NCI-H1092 (cell line): ENCODE data around the gene TMEM144.
"Not testable (repeated sequence)": the region's sequence is repeated elsewhere in the genome, so short reads cannot be mapped to it uniquely, and the experiment has no call there.

ENCODE experiments used
- DNase-seq: peaks from one replicate; lab custom pipeline; 2025; lab: John Stamatoyannopoulos, UW

The TMEM144 gene

DNA sequence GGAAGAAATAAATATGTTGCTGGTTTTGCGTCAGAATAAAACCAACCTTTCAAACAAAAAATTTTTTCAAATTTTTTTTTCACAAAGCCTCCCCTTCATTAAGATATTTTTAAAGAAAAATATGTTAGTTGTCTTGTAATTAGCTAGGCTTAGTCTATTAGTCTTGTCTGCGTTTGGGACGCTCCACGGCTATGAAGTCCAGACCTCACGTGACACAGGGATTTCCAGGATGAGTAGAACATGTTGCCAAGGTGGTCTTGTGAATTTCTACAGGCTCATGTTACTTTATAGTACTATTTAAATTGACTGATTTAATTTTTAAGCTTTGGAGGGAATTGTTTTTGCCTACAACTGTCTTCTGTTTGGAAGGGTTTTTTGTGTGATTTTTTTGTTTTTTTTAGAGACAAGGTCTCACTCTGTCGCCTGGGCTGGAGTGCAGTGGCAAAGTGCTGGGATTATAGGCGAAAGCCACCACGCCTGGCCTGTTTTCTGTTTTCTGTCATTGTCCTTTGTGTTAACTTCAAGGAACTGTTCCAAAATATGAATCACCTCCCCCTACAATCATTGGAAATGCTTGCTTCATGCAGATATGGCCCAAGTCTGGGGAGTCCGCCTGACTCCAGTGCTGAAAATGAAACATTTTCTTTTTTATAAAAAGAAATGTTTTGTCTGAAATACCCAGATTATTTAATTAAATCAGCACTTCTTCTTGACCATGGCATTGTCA, 26.2 kb downstream of the TMEM144 start:
- DNase-seq = no peak

DNA sequence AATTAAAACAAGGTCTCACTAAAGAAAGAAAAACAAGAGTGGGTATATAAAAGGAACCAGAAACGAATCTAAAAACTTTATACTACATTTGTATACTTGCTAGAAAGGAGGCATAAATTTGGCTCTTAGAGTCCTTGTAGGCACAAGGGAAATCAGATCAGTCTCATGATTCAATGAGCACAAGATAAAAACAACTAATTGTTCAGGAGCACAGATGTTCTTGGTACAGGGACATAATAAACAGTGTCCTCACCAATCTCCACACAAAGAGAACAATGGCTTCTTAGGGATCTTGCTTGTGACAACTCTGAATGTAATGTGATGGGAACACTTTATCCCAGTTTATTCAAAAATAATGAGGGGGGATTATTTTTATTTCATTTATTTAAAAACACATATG, 28.3 kb downstream of the TMEM144 start:
- no peak for DNase-seq

DNA sequence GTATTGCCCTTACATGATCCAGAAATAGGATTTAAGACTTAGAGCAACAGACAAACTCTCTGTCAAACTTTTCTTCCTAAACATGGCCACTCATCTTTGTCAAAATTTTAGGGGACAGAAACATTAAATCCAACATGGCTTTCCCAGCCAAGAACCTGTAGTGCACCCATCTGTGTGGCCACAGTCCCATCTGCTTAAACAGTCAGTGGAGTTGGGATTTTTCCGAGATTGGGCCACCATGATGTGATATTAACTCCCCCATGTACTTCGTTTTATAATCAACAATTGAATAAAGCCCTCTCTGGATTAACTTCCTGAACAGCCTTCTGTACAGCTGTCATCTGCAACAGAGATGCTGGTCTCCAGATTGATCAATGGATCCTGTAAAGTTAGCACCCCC, 28.9 kb downstream of the TMEM144 start:
- no peak for DNase-seq

DNA sequence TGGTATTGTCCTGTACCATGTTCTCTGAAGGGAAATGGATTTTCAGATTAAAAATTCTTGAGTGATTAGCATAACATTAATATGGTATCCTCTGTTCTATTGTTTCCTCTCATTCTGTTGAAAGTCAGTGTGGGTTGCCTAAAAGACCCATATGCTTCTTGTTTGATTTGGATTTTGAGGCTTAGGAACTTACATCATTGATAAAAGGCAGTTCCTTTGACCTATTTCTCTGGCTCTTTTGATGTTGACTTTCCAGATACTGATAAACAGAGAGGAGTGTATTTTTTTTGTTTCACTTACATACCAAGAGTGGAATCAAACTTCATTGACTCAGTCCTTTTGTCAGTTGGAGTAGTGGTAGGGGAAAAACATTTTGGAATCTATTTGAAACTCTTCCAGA, 32.8 kb downstream of the TMEM144 start:
- DNase-seq = no peak

DNA sequence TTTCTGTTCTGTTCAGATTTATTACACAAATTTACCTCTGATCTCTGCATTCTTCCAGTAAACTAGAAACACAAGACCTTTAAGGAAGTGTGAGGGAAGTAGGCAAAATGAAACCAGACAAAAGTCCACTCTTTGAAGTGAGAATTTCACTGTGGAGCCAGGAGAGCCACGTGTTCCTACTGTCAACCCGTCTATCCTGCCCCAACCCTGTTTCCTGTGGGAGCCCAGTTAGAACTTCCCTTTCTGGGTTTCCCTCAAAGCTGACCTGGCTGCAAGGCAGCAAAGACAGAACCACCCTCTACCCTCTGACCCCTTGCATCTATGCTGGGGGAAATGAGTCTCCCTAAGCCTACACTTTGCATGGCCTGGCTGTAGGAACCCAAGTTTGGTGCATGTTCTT, 40.0 kb downstream of the TMEM144 start:
- DNase-seq = no peak

DNA sequence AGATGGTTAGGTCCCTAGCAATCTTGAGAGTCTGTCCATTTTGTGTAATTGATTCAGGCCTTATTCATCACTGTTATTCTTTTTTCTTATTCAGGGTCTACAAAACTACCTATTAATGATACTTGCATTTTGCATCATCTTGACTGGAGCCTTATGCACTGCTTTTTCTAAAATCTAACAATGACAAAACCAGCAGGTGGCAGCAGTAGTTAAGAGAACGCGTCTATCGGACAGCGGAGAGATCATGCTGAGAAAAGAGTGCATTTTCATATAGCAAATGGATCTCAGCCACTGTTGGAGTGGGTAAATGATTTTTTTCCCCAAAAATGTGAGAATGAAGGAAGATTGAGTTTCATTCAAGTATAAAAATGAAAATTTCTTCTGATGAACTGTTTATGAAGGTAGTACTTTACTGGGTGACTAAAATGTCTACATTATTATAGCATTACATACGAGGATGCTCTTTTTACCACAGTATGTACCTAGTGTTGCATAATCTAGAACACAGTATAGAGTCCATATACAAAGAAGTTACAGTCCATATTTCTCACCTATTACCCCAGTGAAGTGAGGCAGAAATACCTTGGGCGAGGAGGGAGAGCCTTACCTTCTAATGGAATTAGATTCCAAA, 43.2 kb downstream of the TMEM144 start:
- peak; percentile 47 for DNase-seq

DNA sequence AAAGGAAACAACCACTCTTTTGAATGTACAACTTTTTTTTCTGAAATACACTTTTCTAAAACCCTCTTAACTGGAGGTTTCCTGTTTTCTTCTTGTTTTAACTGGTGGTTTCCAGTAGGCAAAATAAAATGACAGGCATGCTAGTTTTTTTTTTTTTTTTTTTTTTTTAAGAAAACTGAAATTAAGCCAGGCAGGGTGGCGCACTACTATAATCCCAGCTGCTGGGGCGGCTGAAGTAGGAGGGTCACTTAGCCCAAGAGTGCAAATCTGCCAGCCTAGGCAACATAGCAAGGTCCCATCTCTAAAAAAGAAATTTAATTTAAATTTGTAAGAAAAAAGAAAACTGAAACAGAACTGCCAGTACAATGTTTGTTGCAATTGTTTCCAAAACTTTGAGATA, 44.0 kb downstream of the TMEM144 start:
- no peak for DNase-seq

DNA sequence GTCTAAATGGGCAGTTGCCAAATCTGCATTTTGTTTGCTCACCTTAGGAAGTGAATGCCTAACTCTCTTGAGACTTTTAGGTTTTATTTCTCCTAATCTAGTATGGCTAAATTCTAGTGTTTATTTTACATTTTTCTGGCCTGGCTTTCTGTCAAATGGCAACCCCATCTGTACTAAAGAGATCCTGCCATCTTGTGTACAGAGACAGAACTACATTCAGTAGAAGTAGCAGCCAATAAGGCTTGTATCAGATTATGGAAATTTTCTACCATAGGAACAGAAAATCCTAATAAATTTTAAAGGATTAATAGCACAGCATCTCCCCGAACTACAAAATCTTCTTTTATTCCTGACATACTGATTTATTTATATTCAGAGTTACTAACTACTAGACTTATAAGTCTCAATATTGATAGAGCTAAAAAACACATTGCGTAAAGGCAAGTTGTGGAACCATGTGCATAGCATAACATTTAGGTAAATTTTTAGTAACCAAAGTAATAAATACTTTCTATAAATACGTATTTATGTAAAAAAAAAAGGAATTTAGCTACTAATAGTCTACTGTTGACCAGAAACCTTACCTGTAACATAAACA, 45.5 kb downstream of the TMEM144 start:
- DNase-seq = no peak

DNA sequence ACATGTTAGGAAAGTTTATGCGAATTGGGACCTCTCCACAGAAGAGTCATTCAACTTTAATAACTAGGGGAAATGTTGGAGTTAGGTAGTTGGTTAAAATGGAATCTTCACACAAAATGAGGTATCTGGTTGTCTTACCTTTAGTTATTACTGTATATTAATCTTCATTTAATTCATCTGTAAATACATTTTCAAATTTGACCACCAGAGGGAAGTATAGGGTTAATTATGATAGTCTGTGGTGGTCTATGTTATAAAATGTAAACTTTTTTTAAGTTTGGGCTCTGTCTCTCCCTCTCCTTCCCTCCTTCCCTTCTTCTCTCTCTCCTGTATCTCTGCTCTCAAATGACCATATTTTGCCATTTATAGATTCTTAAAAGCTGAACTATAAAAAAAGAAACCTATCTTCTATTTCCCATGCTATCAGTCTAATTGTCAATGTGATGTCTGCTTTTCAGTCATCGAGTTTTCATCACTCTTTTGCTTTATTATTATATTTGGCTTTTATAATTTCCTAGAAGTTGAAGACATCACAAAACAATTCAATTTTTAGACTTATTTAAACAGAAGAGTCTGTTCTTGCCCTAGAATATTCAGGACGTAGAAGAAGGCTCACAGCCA, 49.8 kb downstream of the TMEM144 start:
- no peak for DNase-seq

DNA sequence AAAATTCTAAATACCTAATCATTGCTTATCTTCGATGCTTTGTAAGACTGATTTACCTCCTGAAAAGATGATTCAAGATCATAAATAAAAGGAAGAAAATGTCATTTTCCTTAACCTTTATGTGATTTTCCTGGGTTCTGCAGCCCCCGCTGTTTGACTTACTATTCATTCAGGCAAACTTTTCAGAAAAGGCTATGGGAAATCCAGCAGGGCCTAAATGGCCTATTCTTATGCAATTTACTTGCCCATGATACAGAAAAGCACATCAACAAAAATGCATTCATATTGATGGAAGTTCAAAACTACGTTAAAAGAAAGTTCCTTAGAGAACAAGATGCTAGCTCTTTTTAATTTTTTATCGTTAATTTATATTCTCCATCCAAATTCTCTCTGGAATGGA, 51.2 kb downstream of the TMEM144 start:
- no peak for DNase-seq

DNA sequence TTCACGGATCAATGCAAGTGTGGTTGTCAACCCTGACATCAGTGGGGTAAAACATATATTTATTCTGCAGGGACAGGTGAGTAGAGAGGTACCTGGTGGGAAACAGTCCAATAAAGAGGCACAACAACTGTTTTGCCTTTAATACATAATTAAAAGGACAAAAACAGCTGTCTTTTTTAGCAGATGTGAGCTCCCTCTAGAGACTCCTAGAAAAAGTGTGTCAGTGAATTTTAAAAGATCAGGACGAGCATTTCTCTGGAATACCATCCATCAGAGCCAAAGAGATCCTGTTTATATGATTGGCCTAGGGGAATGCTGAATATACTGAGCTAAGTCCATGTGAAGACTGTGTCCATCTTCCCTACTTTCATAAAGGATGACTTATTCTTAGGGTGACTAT, 58.3 kb downstream of the TMEM144 start:
- DNase-seq = no peak

DNA sequence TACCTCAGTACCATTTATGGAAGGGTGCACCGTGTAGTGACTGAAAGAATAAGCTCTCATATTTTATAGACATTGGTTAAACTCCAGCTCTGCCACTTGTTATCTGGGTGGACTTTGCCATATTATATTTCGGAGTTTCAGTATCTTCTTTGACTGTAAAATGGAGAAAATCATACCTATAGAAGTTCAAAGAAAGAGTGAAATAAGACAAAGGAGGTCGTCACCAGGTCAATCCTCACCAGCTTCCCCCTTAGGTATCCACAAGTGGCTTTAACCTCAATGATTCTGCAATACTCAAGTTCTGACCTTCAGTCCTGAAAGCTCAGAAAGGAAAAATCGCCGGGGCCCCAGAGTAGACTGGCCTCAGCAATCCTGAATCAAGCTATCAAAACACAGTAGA, 64.3 kb downstream of the TMEM144 start:
- DNase-seq = no peak

DNA sequence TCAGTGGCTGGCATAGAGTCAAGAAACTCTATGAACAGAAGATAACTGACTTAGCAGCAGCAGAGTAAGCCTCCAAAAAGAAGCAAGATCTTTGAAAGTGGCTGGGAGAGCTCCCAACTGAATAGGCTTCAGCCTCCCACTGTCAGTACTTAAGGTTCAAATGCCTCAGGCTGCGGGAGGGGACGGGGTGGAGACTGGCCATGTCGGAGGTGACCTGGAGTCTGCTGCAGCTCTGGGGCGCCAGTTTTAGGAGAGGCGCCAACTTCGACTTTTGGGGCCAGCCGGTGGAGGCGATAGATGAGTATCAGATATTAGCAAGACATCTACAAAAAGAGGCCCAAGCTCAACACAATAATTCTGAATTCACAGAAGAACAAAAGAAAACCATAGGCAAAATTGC, 67.3 kb downstream of the TMEM144 start:
- DNase-seq = no peak

DNA sequence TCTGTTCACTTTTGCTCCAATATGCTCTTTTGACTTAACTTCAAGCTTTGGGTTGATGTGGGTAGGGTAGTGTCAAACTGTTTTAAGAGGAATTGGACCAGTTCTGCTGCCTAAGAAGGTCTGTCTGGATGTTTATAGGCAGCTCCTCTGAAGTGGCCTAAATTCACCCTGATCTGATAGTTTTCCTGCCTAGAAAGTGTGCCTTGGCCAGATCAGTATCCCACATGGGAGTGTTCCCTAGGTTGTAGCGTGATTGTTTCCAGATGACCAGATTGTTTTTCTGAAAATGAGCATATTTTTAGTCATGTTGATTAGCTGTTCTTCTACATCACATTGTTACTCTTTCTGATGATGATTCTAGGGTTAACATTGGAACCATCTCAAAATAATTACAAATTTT, 68.8 kb downstream of the TMEM144 start:
- not testable (repeated sequence) for DNase-seq

DNA sequence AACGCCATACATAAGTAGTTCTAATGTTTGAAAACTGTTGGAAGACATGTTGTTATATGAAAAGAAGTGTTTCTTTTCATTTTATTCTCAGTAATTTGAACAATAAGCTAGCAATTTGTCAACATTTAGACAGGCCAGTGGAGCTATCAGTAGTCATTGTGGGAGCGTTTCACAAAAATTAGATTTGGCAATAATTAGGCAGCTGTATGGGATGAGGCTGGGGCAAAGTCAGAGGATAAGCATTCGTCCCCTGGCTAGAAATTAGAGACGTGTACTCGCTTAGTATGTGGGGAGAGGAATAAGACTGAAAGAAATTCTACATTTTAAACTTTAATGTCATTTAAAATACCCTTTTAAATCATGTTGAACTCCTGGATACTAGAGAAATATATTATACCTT, 70.6 kb downstream of the TMEM144 start:
- no peak for DNase-seq

DNA sequence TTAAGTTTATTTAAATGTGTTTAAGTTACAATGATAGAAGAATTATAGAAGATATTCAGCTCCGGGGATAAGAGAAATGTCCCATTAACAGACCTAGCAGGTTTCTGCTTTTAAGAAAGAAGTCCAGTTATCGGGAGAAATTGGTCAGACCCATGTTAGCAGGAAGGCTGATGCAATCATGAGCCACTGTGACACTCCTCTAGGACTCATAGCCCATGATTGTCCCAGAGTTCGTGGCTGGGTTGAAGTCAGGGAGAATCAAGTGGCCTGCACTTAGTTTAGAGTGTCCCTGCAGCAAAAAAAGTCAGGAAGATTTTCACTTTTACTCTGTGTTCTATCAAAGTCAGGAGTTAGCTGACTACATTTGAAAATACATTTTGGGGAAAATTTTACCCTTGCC, 72.0 kb downstream of the TMEM144 start:
- DNase-seq = no peak

DNA sequence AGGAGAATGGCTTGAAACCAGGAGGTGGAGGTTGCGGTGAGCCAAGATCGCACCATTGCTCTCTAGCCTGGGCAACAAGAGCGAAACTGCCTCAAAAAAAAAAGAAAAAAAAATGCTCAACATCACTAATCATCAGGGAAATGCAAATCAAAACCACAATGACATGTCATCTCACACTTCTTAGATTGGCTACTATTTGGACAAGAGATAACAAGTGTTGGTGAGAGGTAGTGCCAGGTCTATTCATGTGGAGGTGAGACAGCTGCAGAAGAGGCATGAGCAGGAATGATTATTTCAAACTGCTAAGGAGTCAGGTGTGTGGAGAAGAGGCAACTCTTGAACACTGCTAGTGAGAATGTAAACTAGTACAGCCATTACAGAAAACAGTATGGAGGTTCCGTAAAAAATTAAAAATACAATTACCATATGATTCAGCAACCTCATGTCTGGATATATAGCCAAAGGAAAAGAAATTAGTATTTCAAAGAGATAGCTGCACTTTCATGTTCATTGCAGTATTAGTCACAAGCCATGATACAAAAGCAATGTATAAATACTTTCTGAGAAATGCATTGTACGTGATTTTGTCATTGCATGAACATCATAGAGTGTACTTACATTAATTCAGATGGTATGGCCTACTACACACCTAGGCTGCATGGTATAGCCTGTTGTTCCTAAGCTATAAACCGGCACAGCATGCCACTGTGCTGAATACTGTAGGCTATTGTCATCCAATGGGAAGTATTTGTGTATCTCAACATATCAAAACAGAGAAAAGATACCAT, 75.3 kb downstream of the TMEM144 start:
- DNase-seq = no peak

DNA sequence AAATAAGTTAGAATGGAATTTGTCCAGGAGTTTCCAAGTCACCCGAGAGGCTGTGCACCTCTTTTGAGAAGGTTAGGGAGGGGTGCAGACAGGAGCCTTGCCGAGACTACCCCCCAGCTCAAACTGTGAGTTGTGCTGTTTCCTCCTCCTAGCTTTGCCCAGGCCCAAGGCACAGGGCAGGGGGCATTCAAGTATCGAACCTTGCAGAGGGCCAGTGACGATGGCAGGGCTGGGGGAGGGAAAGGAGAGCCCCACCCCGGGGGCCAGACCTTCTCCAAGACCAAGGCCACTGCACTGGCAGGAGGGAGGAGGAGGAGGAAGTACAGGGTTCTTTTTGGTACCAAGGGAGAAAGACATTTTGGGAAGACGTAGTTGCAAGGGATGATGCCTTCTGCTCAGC, 80.6 kb downstream of the TMEM144 start:
- no peak for DNase-seq

DNA sequence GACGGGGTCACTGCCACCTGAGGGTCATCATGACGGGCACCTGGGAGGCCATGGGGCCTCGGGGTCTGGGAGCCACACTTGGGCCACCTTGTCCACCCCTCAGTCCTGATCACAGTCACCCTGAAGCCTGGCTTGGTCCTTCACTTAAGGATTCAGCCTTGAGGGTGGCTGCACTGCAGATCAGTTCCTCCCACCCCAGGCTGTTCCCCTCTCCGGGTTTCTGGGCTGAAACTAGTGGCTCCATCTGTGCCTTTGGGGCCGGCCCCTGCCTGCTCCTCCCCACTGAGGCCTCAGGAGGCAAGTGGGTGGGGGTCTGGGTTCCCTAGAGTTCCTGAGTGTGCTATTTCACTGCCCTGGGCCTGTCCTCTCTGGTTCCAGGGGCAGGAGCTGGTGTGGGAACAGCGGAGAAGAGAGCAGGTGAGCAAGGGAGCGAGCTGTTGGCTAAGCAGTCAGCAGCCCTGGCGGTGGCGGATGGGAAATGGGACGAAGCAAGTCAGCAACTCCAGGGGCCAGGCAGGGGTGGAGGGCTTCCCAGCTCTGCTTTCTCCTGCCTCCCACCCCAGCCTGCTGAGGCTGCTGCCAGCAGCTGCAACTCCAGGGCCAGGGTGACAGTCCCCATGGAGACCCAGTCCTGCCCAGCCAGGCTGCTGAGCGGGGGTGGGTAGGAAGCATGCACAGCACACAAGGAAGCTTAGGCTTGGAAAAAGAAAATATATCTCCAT, 81.2 kb downstream of the TMEM144 start:
- no peak for DNase-seq

DNA sequence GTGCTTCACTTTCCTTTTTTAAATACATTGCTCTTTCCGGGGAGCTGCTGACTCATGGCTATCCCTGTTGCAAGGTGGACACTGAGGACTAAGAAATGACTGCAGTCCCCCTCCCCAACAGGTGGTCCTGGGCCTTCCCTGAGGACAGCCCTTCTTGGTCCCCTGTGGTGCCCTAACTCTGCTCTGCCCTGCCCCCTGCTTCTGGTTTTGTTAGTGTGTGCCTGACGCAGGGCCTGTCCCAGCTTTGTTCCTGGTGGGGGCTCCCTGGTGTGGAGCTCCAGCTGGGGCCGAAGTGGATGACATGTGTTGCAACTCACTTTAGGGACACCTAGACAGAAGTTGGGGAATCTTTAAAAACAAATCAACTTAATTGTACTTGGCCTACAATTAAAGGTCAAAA, 81.9 kb downstream of the TMEM144 start:
- DNase-seq = no peak

DNA sequence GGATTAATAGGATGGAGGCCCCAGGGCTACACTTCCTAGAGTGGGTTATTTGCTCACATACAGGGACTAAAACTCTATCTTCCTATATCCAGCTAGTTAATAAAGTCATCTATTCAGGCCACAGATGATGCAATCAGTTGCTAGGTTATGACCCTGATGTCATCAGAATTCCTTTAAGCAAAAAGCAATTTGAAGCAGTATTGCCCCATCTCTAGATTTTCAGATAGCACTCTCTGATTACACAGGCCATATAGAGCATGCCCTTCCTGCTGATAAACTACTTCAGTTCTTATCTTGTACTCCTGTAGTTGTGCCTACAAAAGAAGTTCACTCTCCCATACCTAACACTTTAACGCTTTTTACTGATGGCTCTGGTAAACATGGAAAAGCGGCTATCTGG, 84.8 kb downstream of the TMEM144 start:
- DNase-seq = no peak

DNA sequence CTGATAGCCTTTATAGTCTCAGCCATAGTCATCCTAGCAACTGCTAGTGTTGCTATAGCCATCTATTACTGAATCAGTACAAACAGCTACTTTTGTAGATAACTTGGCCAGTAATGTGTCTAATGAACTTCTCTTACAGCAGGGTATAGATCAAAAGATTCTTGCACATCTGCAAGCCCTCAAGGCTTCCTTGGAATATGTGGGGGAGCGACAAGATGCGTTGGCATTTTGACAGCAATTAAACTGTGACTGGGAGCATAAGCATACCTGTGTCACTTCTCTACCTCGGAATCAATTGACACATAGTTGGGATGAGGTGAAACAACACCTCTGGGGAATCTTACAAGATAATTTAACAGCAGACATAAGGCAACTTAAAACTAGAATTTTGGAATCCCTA, 87.6 kb downstream of the TMEM144 start:
- DNase-seq = no peak
